Lung (tissue), 12 donors: Measurements from ENCODE around the gene SLC27A1. TPM values are rescaled to one million over a fixed set of nuclear protein-coding genes. Genes with fewer than 3 reads are reported as not detected.

Experiments
- ATAC-seq: fragments of 200-7000 bp; cut with Tn5 transposase; one replicate; pipeline ENCODE4 v1.9.1; 2020; ENCODE audit warnings: moderate number of reproducible peaks; ENCODE audit not compliant: insufficient read depth, low FRiP score
- DNase-seq, 3 donors: peaks; one replicate each; pipeline ENCODE4 v3.0.0-alpha.2; 2013 to 2017
- H3K27ac ChIP-seq, 2 donors: one replicate each; pipeline ENCODE4 v1.5.1; 2013; ENCODE audit warnings: mild to moderate bottlenecking in 2 of 2, moderate library complexity in 2 of 2, control low read depth in 1 of 2, inconsistent platforms in 1 of 2, low read depth in 1 of 2, low read length in 1 of 2
- H3K27me3 ChIP-seq, 3 donors: one replicate each; pipeline ENCODE4 v1.5.1; 2013; ENCODE audit warnings: low read length in 2 of 3; ENCODE audit not compliant: control insufficient read depth in 3 of 3, insufficient read depth in 3 of 3
- H3K36me3 ChIP-seq, 4 donors: one replicate each; pipeline ENCODE4 v1.5.1; 2013; ENCODE audit warnings: low read length in 4 of 4, mild to moderate bottlenecking in 1 of 4, moderate library complexity in 1 of 4; ENCODE audit not compliant: control insufficient read depth in 4 of 4, insufficient read depth in 4 of 4
- H3K4me1 ChIP-seq, 5 donors: one replicate each; pipeline ENCODE4 v1.5.1; 2013; ENCODE audit warnings: low read length in 5 of 5, mild to moderate bottlenecking in 2 of 5, moderate library complexity in 1 of 5; ENCODE audit not compliant: control insufficient read depth in 5 of 5, insufficient read depth in 5 of 5
- H3K4me3 ChIP-seq: one replicate; pipeline ENCODE4 v1.5.1; 2013; ENCODE audit warnings: mild to moderate bottlenecking, control low read depth, moderate library complexity
- H3K9ac ChIP-seq, 2 donors: one replicate each; pipeline ENCODE4 v1.5.1; 2013; ENCODE audit warnings: low read length in 2 of 2, control low read depth in 1 of 2; ENCODE audit not compliant: insufficient read depth in 1 of 2
- H3K9me3 ChIP-seq, 4 donors: one replicate each; pipeline ENCODE4 v1.5.1; 2013; ENCODE audit warnings: low read length in 3 of 4, mild to moderate bottlenecking in 1 of 4, moderate library complexity in 1 of 4; ENCODE audit not compliant: control insufficient read depth in 4 of 4, insufficient read depth in 3 of 4
- CTCF ChIP-seq: IDR thresholded peaks from 2 replicates; pipeline ENCODE4 v1.5.1; 2012; ENCODE audit warnings: mild to moderate bottlenecking; ENCODE audit errors: control extremely low read depth, extremely low read depth
- WGBS, 2 donors: extraction: QIAGEN DNeasy Blood & Tissue Kit; methylation state at CpG; one replicate each; pipeline ENCODE4 v1.1.7; 2013; 5-methylcytosine and 5-hydroxymethylcytosine counted together
- polyA plus RNA-seq, 2 donors: library from polyadenylated mRNA; stranded (reverse); fragments of 200-250 nt; gene quantifications; one replicate each; pipeline ENCODE4 v1.2.1, GENCODE V29; 2013
- total RNA-seq, 2 donors: library from RNA; depleted of rRNA in 1 of 2; stranded (reverse); fragments of >200 nt in 1 of 2; gene quantifications; one replicate each; pipeline ENCODE4 v1.2.1, GENCODE V29; 2014 to 2021
- donor health status: control.
- donor health status: control.
- donor health status: Bipolar disorder and iron deficiency.
- donor health status: healthy.
- donor health status: DM: yes; HTN: yes; CAD: no.

Gene SLC27A1
- total and polyA plus RNA-seq, 4 donors, result 12.2 to 26.9 (median 20.6) TPM

- no peak for ATAC-seq
- H3K4me1 ChIP-seq, result peaks cover 0 to 9% (median 0%) of the 10 kb centered on the region in 5 donors
- 7 to 10% methylated on average over 5 to 13 of the region's 13 CpGs for WGBS, 2 donors
- H3K27ac ChIP-seq, result peak overlapping the region in 1 of 2 donors; percentile 58
- no peak for TF ChIP-seq CTCF
- H3K27me3 ChIP-seq, result peaks cover 0 to 5% (median 0%) of the 10 kb centered on the region in 3 donors
- DNase-seq, result peak in 2 of 3 donors; percentile 19 to 27
- H3K9ac ChIP-seq, result no peak overlapping the region
- H3K36me3 ChIP-seq, result no peaks in the 10 kb centered on the region
- peak overlapping the region; percentile 30 for H3K4me3 ChIP-seq
- no peaks in the 10 kb centered on the region for H3K9me3 ChIP-seq
Measured at GRCh38 chr19:17538684-17539237, 68.4 kb downstream of the SLC27A1 start.

- Histone ChIP-seq H3K36me3 (no peaks in the 10 kb centered on the region), H3K4me1 (peaks cover 0 to 9% (median 0%) of the 10 kb centered on the region in 5 donors), H3K4me3 (peak overlapping the region; percentile 30), H3K27me3 (peaks cover 0 to 5% (median 0%) of the 10 kb centered on the region in 3 donors), H3K27ac (peak overlapping the region in 1 of 2 donors; percentile 58), H3K9me3 (no peaks in the 10 kb centered on the region), H3K9ac (no peak overlapping the region)
- peak; percentile 11 for TF ChIP-seq CTCF
- ATAC-seq (peak; percentile 91), DNase-seq (peak; percentile 91 to 94 (median 92))
- 0 to 1% methylated on average over 64 to 82 of the region's 82 CpGs for WGBS, 2 donors
Measured at GRCh38 chr19:17539238-17540117, 69.2 kb downstream of the SLC27A1 start.

- Histone ChIP-seq H3K4me1 (peaks cover 0 to 9% (median 0%) of the 10 kb centered on the region in 5 donors), H3K9me3 (no peaks in the 10 kb centered on the region), H3K36me3 (no peaks in the 10 kb centered on the region), H3K27ac (no peak overlapping the region), H3K27me3 (peaks cover 0 to 5% (median 0%) of the 10 kb centered on the region in 3 donors), H3K4me3 (no peak overlapping the region), H3K9ac (no peak overlapping the region)
- no peak for ATAC-seq
- no peak for TF ChIP-seq CTCF
- DNase-seq, result no peak
- 80 to 81% methylated on average over 30 of the region's 30 CpGs for WGBS, 2 donors
Measured at GRCh38 chr19:17540174-17540573, 69.8 kb downstream of the SLC27A1 start.
